Measurements from ENCODE around the gene ANTKMT.

- TF ChIP-seq CTCF (IDR thresholded peaks at IDR 0.05) (peak in 1 of 6 experiments; percentile 31), POLR2A (IDR thresholded peaks at IDR 0.05) (no peak), EP300 (IDR thresholded peaks at IDR 0.05) (no peak), POLR2AphosphoS5 (IDR thresholded peaks at IDR 0.05) (no peak)
Measured at GRCh38 chr16:733382-734207, 12.6 kb downstream of the ANTKMT start.
